ENCODE data around the gene MYT1.

- TF ChIP-seq POLR2A (IDR thresholded peaks at IDR 0.05; ENCODE audit: low read depth, low read length) (no peak), POLR2AphosphoS5 (IDR thresholded peaks at IDR 0.05; ENCODE audit: low read depth, low read length) (no peak), TAF1 (IDR thresholded peaks at IDR 0.05; ENCODE audit: borderline replicate concordance, low read depth, low read length) (no peak)
These were observed 81.7 kb downstream of the MYT1 start for GRCh38 chr20:64245746-64246595.
